Neutrophil (primary cell): ENCODE measurements around the gene RHBDD1.

Experiments
- H3K27ac ChIP-seq: fragments of 200-600 bp; sonication (generic); 2 replicates; pipeline ENCODE4 v1.5.1; 2016; ENCODE audit warnings: mild to moderate bottlenecking, moderate library complexity
- H3K27me3 ChIP-seq: fragments of 200-600 bp; sonication (generic); 2 replicates; pipeline ENCODE4 v1.6.0; 2016; ENCODE audit warnings: mild to moderate bottlenecking
- H3K36me3 ChIP-seq: fragments of 200-600 bp; sonication (generic); 2 replicates; pipeline ENCODE4 v1.5.1; 2017
- H3K4me1 ChIP-seq, 2 experiments: fragments of 200-600 bp in 1 of 2; sonication (generic) in 1 of 2; 1 replicate in 1 of 2; 2 replicates in 1 of 2; pipeline versions ENCODE4 v1.5.1 to v1.6.1; 2013 to 2016; ENCODE audit warnings: low read depth in 1 of 2, low read length in 1 of 2, mild to moderate bottlenecking in 1 of 2, moderate library complexity in 1 of 2; ENCODE audit not compliant: control insufficient read depth in 1 of 2, insufficient read depth in 1 of 2
- H3K4me3 ChIP-seq, 2 experiments: fragments of 200-600 bp in 1 of 2; sonication (generic) in 1 of 2; 1 replicate in 1 of 2; 2 replicates in 1 of 2; pipeline ENCODE4 v1.5.1; 2013 to 2016; ENCODE audit warnings: low read depth in 1 of 2, low read length in 1 of 2, mild to moderate bottlenecking in 1 of 2, moderate library complexity in 1 of 2
- H3K9me3 ChIP-seq: fragments of 200-600 bp; sonication (generic); 2 replicates; pipeline ENCODE4 v1.5.1; 2016
- TF ChIP-seq, protein P1 (sequence below): fragments of 200-600 bp; sonication (generic); IDR thresholded peaks from 2 replicates; pipeline ENCODE4 v1.5.1; 2016; ENCODE audit warnings: antibody characterized with exemption

The RHBDD1 gene

GRCh38 chr2:226865710-226866109, 29.9 kb downstream of the RHBDD1 start:
- no peaks in the 10 kb centered on the region for H3K9me3 ChIP-seq
- peaks cover 22% of the 10 kb centered on the region for H3K36me3 ChIP-seq
- no peak overlapping the region for H3K27ac ChIP-seq
- H3K4me1 ChIP-seq: no peaks in the 10 kb centered on the region
- H3K27me3 ChIP-seq: no peaks in the 10 kb centered on the region
- TF ChIP-seq, protein P1, sequence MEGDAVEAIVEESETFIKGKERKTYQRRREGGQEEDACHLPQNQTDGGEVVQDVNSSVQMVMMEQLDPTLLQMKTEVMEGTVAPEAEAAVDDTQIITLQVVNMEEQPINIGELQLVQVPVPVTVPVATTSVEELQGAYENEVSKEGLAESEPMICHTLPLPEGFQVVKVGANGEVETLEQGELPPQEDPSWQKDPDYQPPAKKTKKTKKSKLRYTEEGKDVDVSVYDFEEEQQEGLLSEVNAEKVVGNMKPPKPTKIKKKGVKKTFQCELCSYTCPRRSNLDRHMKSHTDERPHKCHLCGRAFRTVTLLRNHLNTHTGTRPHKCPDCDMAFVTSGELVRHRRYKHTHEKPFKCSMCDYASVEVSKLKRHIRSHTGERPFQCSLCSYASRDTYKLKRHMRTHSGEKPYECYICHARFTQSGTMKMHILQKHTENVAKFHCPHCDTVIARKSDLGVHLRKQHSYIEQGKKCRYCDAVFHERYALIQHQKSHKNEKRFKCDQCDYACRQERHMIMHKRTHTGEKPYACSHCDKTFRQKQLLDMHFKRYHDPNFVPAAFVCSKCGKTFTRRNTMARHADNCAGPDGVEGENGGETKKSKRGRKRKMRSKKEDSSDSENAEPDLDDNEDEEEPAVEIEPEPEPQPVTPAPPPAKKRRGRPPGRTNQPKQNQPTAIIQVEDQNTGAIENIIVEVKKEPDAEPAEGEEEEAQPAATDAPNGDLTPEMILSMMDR: no peak
- H3K4me3 ChIP-seq: no peak overlapping the region

DNA sequence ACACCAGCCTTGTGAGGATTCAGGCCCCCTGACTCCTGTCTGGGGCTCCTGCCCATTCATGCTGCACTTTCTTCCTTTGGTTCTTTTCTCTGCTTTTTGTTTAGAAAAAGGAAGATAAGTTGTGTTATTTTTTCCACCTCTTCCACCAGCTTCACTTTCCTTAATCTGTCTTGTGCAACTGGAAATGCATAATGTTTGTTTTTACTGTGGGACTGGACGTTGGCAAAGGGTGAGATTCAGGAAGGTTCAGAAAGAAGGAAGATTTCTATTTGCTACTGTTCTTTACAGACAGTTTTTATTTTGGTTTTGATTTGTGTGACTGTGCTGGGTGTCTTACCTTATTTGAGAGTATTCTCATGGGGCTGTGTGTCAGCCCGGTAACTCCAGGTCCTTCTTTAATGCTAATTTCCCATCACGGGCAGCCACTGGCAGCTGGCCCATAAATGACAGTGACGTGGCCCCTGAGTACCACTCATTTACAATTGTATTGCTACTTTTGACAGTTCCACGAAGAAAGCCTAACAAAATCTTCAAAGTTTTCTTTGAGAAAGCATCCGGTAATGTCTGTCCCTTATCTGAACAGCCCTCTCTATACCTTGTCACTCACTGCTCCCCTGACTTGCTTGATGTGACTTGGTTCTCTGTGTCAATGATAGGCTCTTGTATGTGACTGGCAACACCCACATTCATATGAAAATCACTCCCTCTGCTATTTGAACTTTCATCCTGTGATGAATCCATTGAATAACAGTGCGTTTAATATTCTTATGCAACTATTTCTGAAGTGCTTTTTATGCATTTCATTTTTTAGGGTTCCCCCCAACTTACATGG, 32.7 kb downstream of the RHBDD1 start:
- Histone ChIP-seq H3K4me3 (no peak overlapping the region), H3K4me1 (no peaks in the 10 kb centered on the region), H3K27ac (no peak overlapping the region), H3K9me3 (no peaks in the 10 kb centered on the region), H3K27me3 (no peaks in the 10 kb centered on the region), H3K36me3 (peaks cover 22% of the 10 kb centered on the region)
- TF ChIP-seq, protein P1: no peak

DNA sequence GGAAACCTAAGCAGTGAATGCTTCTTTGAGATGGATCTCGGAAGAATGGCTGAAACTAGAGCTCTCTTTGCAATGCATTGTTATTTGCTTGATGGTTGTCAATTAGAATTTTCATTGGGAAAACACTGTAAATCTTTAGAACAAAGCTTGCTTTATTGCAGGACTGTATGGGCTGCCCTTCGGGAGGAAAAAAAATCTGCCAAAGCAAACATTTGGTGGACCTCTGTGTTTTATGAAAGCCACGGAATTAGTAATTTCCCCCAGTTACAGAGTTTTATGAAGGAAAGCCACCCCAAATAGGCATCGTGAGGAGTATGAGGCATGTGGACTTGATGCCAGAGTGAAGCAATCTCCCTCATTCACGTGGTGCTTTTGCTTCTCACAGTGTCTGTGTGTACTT, 33.5 kb downstream of the RHBDD1 start:
- H3K27ac ChIP-seq: no peak overlapping the region
- no peaks in the 10 kb centered on the region for H3K27me3 ChIP-seq
- no peaks in the 10 kb centered on the region for H3K4me1 ChIP-seq
- H3K4me3 ChIP-seq: no peak overlapping the region
- peaks cover 22% of the 10 kb centered on the region for H3K36me3 ChIP-seq
- TF ChIP-seq, protein P1: no peak
- H3K9me3 ChIP-seq: no peaks in the 10 kb centered on the region

DNA sequence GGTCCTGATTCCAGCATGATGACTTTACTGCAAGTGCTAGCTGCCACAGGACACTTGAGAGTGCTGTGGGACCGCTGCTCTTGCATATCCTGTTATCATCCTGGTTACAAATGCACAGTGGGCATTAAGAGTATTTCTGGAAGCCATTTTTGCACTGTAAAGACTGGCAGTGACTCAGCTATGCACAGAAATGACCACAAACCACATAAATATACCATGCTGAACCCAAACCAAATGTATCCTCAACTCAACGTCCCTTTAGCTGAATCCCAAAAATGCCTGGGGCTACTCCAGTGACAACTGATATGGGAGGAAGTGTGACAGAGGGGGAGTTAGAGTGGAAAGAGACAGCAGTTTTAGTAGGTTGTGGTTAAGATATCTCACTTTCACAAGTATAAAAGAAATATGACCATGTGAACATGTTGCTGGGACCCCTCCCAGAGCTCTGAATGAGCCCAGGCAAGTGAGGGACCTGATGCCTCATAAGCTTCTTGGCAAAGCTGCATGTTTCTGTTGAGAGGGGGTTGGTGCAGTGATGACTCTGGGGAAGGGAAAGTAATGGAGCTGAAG, 37.3 kb downstream of the RHBDD1 start:
- no peaks in the 10 kb centered on the region for H3K27me3 ChIP-seq
- no peak overlapping the region for H3K4me3 ChIP-seq
- TF ChIP-seq, protein P1: no peak
- no peaks in the 10 kb centered on the region for H3K9me3 ChIP-seq
- H3K4me1 ChIP-seq: no peaks in the 10 kb centered on the region
- no peak overlapping the region for H3K27ac ChIP-seq
- H3K36me3 ChIP-seq: peaks cover under 1% of the 10 kb centered on the region

DNA sequence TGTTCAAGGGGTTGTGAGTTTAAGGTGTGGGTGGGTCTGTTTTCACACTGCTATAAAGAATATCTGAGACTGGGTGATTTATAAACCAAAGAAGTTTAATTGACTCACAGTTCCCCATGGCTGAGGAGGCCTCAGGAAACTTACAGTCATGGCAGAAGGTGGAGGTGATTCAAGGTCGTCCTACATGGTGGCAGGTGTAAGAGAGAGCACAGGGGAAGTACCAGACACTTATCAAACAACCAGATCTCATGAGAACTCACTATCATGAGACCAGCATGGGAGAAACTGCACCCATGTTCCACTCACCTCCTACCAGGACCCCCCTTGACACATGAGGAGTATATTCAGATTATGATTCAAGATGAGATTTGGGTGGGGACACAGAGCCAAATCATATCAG, 38.0 kb downstream of the RHBDD1 start:
- Histone ChIP-seq H3K4me1 (no peaks in the 10 kb centered on the region), H3K27ac (no peak overlapping the region), H3K4me3 (no peak overlapping the region), H3K27me3 (no peaks in the 10 kb centered on the region), H3K9me3 (no peaks in the 10 kb centered on the region), H3K36me3 (no peaks in the 10 kb centered on the region)
- TF ChIP-seq, protein P1: no peak
